GM19463 (cell line): ENCODE data around the gene DGCR8.

Source experiments
- ATAC-seq: cut with Tn5 transposase; IDR thresholded peaks from one replicate; pipeline ENCODE4 v1.9.1; 2021; ENCODE audit warnings: mild to moderate bottlenecking, moderate library complexity; ENCODE audit not compliant: unreplicated experiment

DGCR8 gene

GRCh38 chr22:20079745-20080444, at the start of gene DGCR8:
DGCR8 (plus strand) TSS chr22:20080241; CDS start chr22:20085964, 5,723 bp downstream.
- peak; percentile 89 for ATAC-seq

- no peak for ATAC-seq
These were observed 48.2 kb upstream of the DGCR8 start for GRCh38 chr22:20031732-20032406.

- no peak for ATAC-seq
These were observed 47.5 kb upstream of the DGCR8 start for GRCh38 chr22:20032407-20032991.

GRCh38 chr22:20033045-20033706, 46.9 kb upstream of the DGCR8 start:
- no peak for ATAC-seq

GRCh38 chr22:20034143-20034542, 45.9 kb upstream of the DGCR8 start:
- no peak for ATAC-seq

GRCh38 chr22:20035375-20036083, 44.5 kb upstream of the DGCR8 start:
- ATAC-seq: no peak

GRCh38 chr22:20036084-20036482, 44.0 kb upstream of the DGCR8 start:
- no peak for ATAC-seq

GRCh38 chr22:20036535-20037392, 43.3 kb upstream of the DGCR8 start:
- ATAC-seq: no peak

- ATAC-seq: no peak
These were observed 42.6 kb upstream of the DGCR8 start for GRCh38 chr22:20037419-20037818.

GRCh38 chr22:20038574-20038973, 41.5 kb upstream of the DGCR8 start:
- ATAC-seq: no peak

GRCh38 chr22:20039683-20040325, 40.2 kb upstream of the DGCR8 start:
- ATAC-seq: no peak

- no peak for ATAC-seq
These were observed 39.5 kb upstream of the DGCR8 start for GRCh38 chr22:20040327-20041200.

- no peak for ATAC-seq
These were observed 36.7 kb upstream of the DGCR8 start for GRCh38 chr22:20043057-20043996.

GRCh38 chr22:20043997-20044342, 36.1 kb upstream of the DGCR8 start:
- no peak for ATAC-seq

GRCh38 chr22:20044495-20045151, 35.4 kb upstream of the DGCR8 start:
- no peak for ATAC-seq

GRCh38 chr22:20046730-20047129, 33.3 kb upstream of the DGCR8 start:
- no peak for ATAC-seq

- no peak for ATAC-seq
These were observed 28.1 kb upstream of the DGCR8 start for GRCh38 chr22:20051927-20052308.
